HG03108 (cell line): Measurements from ENCODE around the gene SSTR4.
"Not testable (repeated sequence)": the region's sequence is repeated elsewhere in the genome, so short reads cannot be mapped to it uniquely, and the experiment has no call there.

Source experiments
- ATAC-seq: cut with Tn5 transposase; IDR thresholded peaks from one replicate; pipeline ENCODE4 v1.9.1; 2021; ENCODE audit warnings: moderate library complexity; ENCODE audit not compliant: unreplicated experiment

SSTR4 gene, protein sequence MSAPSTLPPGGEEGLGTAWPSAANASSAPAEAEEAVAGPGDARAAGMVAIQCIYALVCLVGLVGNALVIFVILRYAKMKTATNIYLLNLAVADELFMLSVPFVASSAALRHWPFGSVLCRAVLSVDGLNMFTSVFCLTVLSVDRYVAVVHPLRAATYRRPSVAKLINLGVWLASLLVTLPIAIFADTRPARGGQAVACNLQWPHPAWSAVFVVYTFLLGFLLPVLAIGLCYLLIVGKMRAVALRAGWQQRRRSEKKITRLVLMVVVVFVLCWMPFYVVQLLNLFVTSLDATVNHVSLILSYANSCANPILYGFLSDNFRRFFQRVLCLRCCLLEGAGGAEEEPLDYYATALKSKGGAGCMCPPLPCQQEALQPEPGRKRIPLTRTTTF

GRCh38 chr20:23034721-23035671 is at the start of gene SSTR4:
TSS of gene SSTR4 (plus strand) at chr20:23035312. CDS start at chr20:23035484, 172 bp downstream.
- no peak for ATAC-seq

DNA sequence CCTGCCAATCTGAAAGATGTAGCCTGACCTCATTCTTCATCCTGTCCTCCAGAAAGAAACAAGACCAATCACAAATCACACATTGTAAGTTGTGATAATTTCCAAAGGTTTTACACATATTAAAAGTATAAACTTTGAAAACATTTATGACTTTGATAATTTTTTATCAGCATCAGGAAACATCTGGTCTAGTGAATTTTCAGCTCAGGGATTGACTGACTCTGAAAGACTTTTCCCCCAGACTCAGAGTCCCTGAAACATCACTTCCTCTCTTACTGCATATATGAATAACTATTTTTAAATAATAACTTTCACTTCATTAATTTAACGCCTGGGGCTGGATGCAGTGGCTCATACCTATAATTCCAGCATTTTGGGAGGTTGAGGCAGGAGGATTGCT is 48.5 kb upstream of the SSTR4 start:
- ATAC-seq, result no peak

DNA sequence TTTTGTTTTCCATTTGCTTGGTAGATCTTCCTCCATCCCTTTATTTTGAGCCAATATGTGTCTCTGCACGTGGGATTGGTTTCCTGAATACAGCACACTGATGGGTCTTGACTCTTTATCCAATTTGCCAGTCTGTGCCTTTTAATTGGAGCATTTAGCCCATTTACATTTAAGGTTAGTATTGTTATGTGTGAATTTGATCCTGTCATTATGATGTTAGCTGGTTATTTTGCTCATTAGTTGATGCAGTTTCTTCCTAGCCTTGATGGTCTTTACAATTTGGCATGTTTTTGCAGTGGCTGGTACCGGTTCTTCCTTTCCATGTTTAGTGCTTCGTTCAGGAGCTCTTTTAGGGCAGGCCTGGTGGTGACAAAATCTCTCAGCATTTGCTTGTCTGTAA is 43.7 kb upstream of the SSTR4 start:
- ATAC-seq, result not testable (repeated sequence)

GRCh38 chr20:22993823-22994222 is 41.3 kb upstream of the SSTR4 start:
- no peak for ATAC-seq

GRCh38 chr20:22995923-22996322 is 39.2 kb upstream of the SSTR4 start:
- no peak for ATAC-seq

GRCh38 chr20:22998476-22998875 is 36.6 kb upstream of the SSTR4 start:
- ATAC-seq, result no peak

DNA sequence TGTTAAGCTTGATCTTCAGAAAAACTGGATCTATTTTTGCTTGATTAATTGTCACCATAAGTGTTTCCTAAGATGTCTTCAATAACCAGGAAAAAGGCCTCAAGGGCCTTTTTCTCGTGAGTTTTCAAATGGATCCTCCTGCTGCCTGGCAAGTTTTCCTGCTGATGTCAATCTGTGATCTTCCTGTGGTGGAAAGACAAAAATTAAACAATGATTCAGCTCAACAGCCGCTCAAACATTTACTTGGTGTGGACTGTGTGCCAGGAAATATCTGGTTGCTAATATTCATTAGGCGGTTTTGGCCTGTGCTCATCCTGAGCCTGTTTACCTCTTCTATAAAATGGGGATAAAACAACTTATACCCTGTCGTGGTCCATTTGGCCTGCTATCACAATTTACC is 35.4 kb upstream of the SSTR4 start:
- ATAC-seq, result no peak

- ATAC-seq, result no peak
Observed at GRCh38 chr20:23000232-23000947, 34.7 kb upstream of the SSTR4 start.

GRCh38 chr20:23002276-23002675 is 32.8 kb upstream of the SSTR4 start:
- no peak for ATAC-seq

GRCh38 chr20:23003077-23003635 is 32.0 kb upstream of the SSTR4 start:
- ATAC-seq, result no peak

DNA sequence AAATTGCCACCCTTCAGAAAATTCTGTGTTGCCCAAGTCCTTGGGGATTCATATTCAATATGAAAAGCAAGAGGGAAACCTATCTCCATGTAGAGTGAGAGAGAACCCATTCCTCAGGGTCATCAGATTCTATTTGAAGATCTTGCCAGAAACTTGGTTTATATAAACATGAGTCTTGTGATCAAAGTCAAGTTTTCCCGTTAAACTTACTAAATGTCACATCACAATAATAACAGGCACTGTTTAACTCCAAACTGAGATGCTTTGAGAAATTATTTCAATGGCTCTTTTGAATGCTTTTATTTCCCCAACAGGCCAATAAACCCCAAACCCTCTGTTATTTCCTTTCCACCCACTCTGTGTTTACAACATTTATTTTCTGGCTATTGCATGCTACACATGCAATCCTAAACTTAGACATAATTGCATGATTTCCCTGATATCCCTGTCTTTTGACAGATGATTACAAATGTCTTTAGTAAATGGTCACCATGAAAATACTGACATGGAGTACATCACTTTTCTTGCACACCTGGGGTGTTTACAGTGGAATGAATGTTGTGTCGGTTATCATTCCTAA is 31.1 kb upstream of the SSTR4 start:
- no peak for ATAC-seq

- no peak for ATAC-seq
Observed at GRCh38 chr20:23005776-23006175, 29.3 kb upstream of the SSTR4 start.

- no peak for ATAC-seq
Observed at GRCh38 chr20:23007462-23007861, 27.6 kb upstream of the SSTR4 start.

DNA sequence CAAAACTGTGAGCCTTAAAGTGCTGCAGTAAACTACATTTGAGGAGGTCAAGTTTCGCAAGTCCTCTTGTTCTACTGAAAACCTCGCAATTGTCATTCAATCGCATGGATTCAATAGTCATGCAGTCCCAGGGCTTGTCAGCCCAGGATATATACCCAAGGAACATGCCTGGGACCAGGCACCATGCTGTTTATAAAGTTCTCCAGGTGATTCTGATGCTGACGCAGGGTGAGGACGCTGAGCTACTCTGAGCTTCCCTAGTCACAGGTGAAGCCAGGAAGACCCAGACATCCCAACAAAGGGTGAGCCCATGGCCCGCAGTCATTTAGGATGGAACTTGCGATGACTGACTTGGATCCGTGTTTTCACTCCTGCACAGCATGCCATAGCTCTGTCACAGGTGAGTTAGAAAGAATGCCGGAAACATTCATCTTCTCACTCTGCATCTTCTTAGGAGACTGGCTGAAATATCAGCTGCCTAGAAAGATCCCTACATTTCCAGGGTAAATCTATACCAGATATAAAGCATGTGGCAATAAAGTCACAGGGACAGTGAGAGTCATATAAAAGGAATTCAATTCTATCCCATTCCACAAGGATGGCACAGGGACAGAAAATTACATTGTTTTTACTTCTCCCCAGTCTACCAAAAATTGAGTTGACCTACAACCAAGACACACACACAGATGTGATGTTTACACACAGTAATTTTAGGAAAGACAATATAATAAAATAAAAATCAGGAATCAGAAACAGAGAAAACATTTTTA is 27.0 kb upstream of the SSTR4 start:
- ATAC-seq, result no peak

- ATAC-seq, result no peak
Observed at GRCh38 chr20:23008667-23009066, 26.4 kb upstream of the SSTR4 start.

DNA sequence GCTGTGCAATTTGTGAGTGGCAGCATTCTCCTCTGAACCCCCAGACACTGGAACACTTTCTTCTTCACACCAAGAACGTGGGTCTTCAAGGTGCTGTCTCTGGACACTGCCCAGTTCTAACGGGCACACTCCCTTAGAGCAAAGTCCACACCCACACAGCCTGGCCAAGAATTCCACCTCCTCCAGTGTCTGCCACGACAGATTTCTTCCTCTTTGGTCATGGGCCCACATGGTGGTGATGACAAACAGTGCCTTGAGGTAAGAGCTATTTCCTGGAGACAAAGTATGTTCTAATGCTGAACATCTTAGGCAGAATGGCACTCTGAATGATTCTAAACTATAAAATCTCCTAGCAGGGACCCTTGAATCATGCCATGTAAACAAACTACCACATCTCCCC is 25.5 kb upstream of the SSTR4 start:
- ATAC-seq, result no peak

DNA sequence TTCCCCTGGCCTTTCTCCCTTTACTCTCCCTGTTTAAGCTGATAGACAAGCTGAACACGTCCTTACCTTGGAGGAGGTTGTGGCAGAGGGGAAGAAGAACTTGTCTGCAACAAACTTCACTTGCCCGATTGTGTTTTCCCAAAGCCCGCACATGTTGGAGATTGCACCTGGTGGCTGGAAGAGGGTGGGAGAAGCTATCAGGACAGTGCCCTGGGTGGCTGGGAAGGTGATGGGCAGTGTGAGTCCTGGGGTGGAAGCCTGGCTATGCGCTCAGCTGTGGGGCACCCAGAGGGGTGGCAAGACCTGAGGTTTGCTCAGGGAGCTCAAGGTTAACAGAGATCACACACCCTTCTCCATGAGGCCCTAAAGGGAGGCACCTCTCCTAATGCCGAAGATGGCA is 25.0 kb upstream of the SSTR4 start:
- ATAC-seq, result no peak

GRCh38 chr20:23011008-23011721 is 23.9 kb upstream of the SSTR4 start:
- ATAC-seq, result no peak

DNA sequence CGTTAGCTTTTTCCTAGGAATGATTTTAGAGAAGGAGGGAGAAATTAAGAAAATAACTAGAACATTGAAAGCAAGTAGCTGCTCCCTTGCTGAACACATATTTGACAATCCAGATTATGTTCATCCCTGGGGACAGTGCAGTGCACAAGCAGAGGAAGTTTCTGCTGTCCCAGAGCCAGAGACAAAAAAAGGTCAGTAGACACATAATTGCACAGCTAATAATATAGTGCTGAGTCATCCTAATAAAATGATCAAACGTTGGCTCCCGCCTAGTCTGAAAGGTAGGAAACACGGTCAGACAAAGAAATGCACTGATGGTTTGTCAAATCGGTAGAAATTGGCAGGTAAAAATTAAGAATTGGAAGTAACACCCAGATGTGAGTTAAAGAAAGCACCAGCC is 21.7 kb upstream of the SSTR4 start:
- ATAC-seq, result no peak
